Hematopoietic multipotent progenitor cell (in vitro differentiated cells): Measurements from ENCODE around the gene CATSPER1. TPM values are rescaled to one million over a fixed set of nuclear protein-coding genes. Genes with fewer than 3 reads are reported as not detected.

Experiments used
- DNase-seq, 3 donors: peaks; one replicate each; pipeline ENCODE4 v3.0.0-alpha.2; 2011 to 2015; ENCODE audit warnings: low read depth in 2 of 3, low spot score in 2 of 3
- total RNA-seq: library from RNA; depleted of rRNA; stranded (reverse); fragments of >200 nt; gene quantifications from one replicate; pipeline ENCODE4 v1.2.3, GENCODE V29; 2012

Gene CATSPER1
- total RNA-seq, result 0.27 TPM

- no peak for DNase-seq
Measured at GRCh38 chr11:66026017-66026529, at the start of gene CATSPER1. Gene CATSPER1 (minus strand): TSS chr11:66026479. CDS start chr11:66026379, 100 bp downstream.

- no peak for DNase-seq
Measured at GRCh38 chr11:66075273-66075672, 49.0 kb upstream of the CATSPER1 start.

GRCh38 chr11:66073669-66074068 is 47.4 kb upstream of the CATSPER1 start:
- DNase-seq, result no peak

GRCh38 chr11:66072518-66072917 is 46.2 kb upstream of the CATSPER1 start:
- no peak for DNase-seq

- no peak for DNase-seq
Measured at GRCh38 chr11:66072081-66072480, 45.8 kb upstream of the CATSPER1 start.

- no peak for DNase-seq
Measured at GRCh38 chr11:66071381-66071801, 45.1 kb upstream of the CATSPER1 start.

GRCh38 chr11:66070604-66071380 is 44.5 kb upstream of the CATSPER1 start:
- no peak for DNase-seq

GRCh38 chr11:66069715-66070603 is 43.7 kb upstream of the CATSPER1 start, which contains the start of gene PACS1:
Gene PACS1 (plus strand): TSS chr11:66070272. CDS start chr11:66070487, 215 bp downstream.
- peak; percentile 60 to 91 (median 83) for DNase-seq

- DNase-seq, result peak; percentile 42 to 64 (median 60)
Measured at GRCh38 chr11:66068923-66069714, 42.8 kb upstream of the CATSPER1 start.

GRCh38 chr11:66068154-66068821 is 42.0 kb upstream of the CATSPER1 start:
- peak; percentile 57 to 84 (median 77) for DNase-seq

- DNase-seq, result no peak
Measured at GRCh38 chr11:66067640-66068039, 41.4 kb upstream of the CATSPER1 start.

GRCh38 chr11:66066751-66067150 is 40.5 kb upstream of the CATSPER1 start:
- DNase-seq, result no peak

GRCh38 chr11:66064571-66064970 is 38.3 kb upstream of the CATSPER1 start:
- DNase-seq, result no peak

- DNase-seq, result no peak
Measured at GRCh38 chr11:66063900-66064299, 37.6 kb upstream of the CATSPER1 start.

- no peak for DNase-seq
Measured at GRCh38 chr11:66062408-66062807, 36.1 kb upstream of the CATSPER1 start.

GRCh38 chr11:66061268-66061667 is 35.0 kb upstream of the CATSPER1 start:
- no peak for DNase-seq

- DNase-seq, result no peak
Measured at GRCh38 chr11:66059966-66060680, 33.8 kb upstream of the CATSPER1 start.

GRCh38 chr11:66056501-66056900 is 30.2 kb upstream of the CATSPER1 start:
- DNase-seq, result no peak

- no peak for DNase-seq
Measured at GRCh38 chr11:66055021-66055420, 28.7 kb upstream of the CATSPER1 start.
